Adrenal gland (tissue), 12 donors: ENCODE results near the gene RAD51B. TPM values are rescaled to one million over a fixed set of nuclear protein-coding genes. Genes with fewer than 3 reads are reported as not detected.
"Not testable (repeated sequence)": the region's sequence is repeated elsewhere in the genome, so short reads cannot be mapped to it uniquely, and the experiment has no call there.

Source experiments
- DNase-seq, 7 donors: peaks; one replicate each; pipeline ENCODE4 v3.0.0-alpha.2; 2019 to 2020
- H3K27ac ChIP-seq, 5 donors: fragments of 200-600 bp; sonication (generic) in 4 of 5; 1 replicate in 3 of 5; 2 replicates in 2 of 5; pipeline versions ENCODE4 v1.5.1 to v1.8.0; 2016 to 2020; ENCODE audit warnings: mild to moderate bottlenecking in 1 of 5
- H3K27me3 ChIP-seq: fragments of 200-600 bp; 2 replicates; pipeline ENCODE4 v1.8.0; 2021
- H3K36me3 ChIP-seq, 2 donors: fragments of 200-600 bp; replicated peaks in 1 of 2; 1 replicate in 1 of 2; 2 replicates in 1 of 2; pipeline versions ENCODE4 v1.5.1 to v1.8.0; 2018 to 2022
- H3K4me1 ChIP-seq, 2 donors: fragments of 200-600 bp; replicated peaks in 1 of 2; 1 replicate in 1 of 2; 2 replicates in 1 of 2; pipeline versions ENCODE4 v1.5.1 to v1.8.0; 2018 to 2021
- H3K4me3 ChIP-seq, 4 donors: fragments of 200-600 bp; sonication (generic) in 3 of 4; one replicate each; pipeline ENCODE4 v1.5.1; 2016 to 2018
- H3K9me3 ChIP-seq, 3 donors: fragments of 200-600 bp; sonication (generic) in 1 of 3; replicated peaks in 1 of 3; 1 replicate in 2 of 3; 2 replicates in 1 of 3; pipeline versions ENCODE4 v1.5.1 to v1.8.0; 2016 to 2021
- CTCF ChIP-seq, 6 experiments: fragments of 450-650 bp in 4 of 6; fragments of 200-600 bp in 2 of 6; sonication (generic) in 1 of 6; IDR thresholded peaks; 1 replicate in 5 of 6; 2 replicates in 1 of 6; pipeline versions ENCODE4 v1.5.1 to v1.8.0; 2016 to 2021; ENCODE audit warnings: antibody characterized with exemption in 6 of 6, mild to moderate bottlenecking in 2 of 6, moderate library complexity in 1 of 6
- POLR2A ChIP-seq, 2 donors: fragments of 450-650 bp; IDR thresholded peaks; one replicate each; pipeline ENCODE4 v1.6.1; 2017; ENCODE audit warnings: antibody characterized with exemption in 2 of 2, mild to moderate bottlenecking in 2 of 2, moderate library complexity in 1 of 2
- WGBS, 4 donors: extraction: QIAGEN DNeasy Blood & Tissue Kit in 2 of 4; methylation state at CpG; one replicate each; pipeline versions ENCODE4 v1.1.5 to v1.1.7; 2013 to 2017; 5-methylcytosine and 5-hydroxymethylcytosine counted together
- intact Hi-C, 2 donors: fragments of 100-400 bp; cut with DNase I; formaldehyde crosslinking; loops; one replicate each; pipeline versions ENCODE4 v1.14.1 to v1.15.0; 2022 to 2023
- polyA plus RNA-seq, 3 donors: library from polyadenylated mRNA; stranded (reverse); fragments of 200-250 nt in 2 of 3; fragments of 350-450 nt in 1 of 3; fragmentation: Illumina TruSeq in 1 of 3; extraction: RNeasy Lipid Tissue Mini Kit (QIAGEN cat#74804) in 1 of 3; gene quantifications; one replicate each; pipeline ENCODE4 v1.2.3, GENCODE V29; 2013 to 2014
- total RNA-seq, 9 donors: library from RNA; depleted of rRNA in 4 of 9; stranded (reverse); fragments of >200 nt in 4 of 9; fragments of 120-200 nt in 1 of 9; fragmentation: NEBNext Ultra II Directional in 1 of 9; extraction: Animal tissue kit (Norgen Biotek cat#: 25700) in 1 of 9; gene quantifications; one replicate each; pipeline versions ENCODE4 v1.1.0 to v1.2.4, GENCODE V29; 2013 to 2023
- donor health status: healthy with polysubstance abuse.
- donor health status: Bipolar disorder and iron deficiency.
- donor health status: DM: yes; HTN: yes; CAD: no.
- donor health status: DM: no; HTN: no; CAD: no.
- donor health status: DM: no; HTN: no; CAD: no.
- donor health status: DM: yes; HTN: yes; CAD: no.

RAD51B gene
- total and polyA plus RNA-seq, 12 donors = 2.3 to 24.6 (median 12.4) TPM

DNA sequence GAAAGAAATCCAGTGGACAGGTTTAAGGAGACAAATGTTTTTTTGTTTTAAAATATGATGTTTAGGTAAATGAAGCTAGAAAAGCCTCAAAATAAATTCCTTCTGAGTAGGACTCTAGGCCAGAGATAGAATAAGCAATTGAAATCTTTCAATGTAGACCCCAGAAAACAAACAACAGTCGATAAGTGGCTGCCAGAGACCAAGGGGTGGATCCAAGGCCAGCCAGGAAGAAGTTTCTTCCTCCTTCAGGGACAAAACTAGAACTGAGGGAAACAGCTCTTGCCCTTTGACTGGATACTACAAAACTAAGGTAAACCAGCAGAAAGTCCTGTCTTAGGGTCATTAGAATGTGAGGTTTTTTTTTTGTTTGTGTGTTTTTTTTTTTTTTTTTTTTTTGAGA, 481.6 kb downstream of the RAD51B start:
- Histone ChIP-seq H3K4me3 (no peak overlapping the region), H3K9me3 (no peaks in the 10 kb centered on the region), H3K27me3 (no peaks in the 10 kb centered on the region), H3K27ac (no peak overlapping the region), H3K36me3 (no peaks in the 10 kb centered on the region), H3K4me1 (peaks cover 0 to 14% of the 10 kb centered on the region in 2 donors)
- no peak for DNase-seq
- intact Hi-C loops = loop anchor here in 1 of 2 donors (10.0 kb wide), 1 partner anchor 74 kb away; no protein-coding TSS in a partner anchor
- no peak for TF ChIP-seq POLR2A (IDR thresholded peaks at IDR 0.05)
- 42 to 69% (median 62%) methylated on average over 1 of the region's 1 CpG for WGBS, 4 donors

DNA sequence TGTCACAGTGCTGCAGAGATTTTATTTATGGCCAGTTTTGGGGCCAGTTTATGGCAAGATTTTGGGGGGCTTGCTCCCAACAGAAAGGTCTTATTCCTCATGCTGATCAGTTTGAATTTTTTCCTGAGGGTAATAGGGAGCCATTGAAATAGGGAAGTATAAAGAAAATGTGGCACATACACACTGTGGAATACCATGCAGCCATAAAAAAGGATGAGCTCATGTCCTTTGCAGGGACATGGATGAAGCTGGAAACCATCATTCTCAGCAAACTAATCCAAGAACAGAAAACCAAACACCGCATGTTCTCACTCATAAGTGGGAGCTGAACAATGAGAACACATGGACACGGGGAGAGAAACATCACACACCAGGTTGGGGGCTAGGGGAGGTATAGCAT, 483.4 kb downstream of the RAD51B start:
- H3K36me3 ChIP-seq, DNase-seq, H3K9me3 ChIP-seq, H3K27me3 ChIP-seq, H3K27ac ChIP-seq, H3K4me1 ChIP-seq, H3K4me3 ChIP-seq: not testable (repeated sequence)
- intact Hi-C loops = loop anchor here in 1 of 2 donors (10.0 kb wide), 1 partner anchor 72 kb away; no protein-coding TSS in a partner anchor
- 95 to 100% (median 96%) methylated on average over 2 of the region's 2 CpGs for WGBS, 4 donors

GRCh38 chr14:68305738-68306137, 486.2 kb downstream of the RAD51B start:
- peaks cover 0 to 31% of the 10 kb centered on the region in 2 donors for H3K4me1 ChIP-seq
- no peak for DNase-seq
- H3K36me3 ChIP-seq = no peaks in the 10 kb centered on the region
- no peak overlapping the region for H3K4me3 ChIP-seq
- WGBS, 4 donors = 82 to 96% (median 88%) methylated on average over 4 of the region's 4 CpGs
- TF ChIP-seq POLR2A (IDR thresholded peaks at IDR 0.05) = no peak
- no peak for TF ChIP-seq CTCF (IDR thresholded peaks at IDR 0.05)
- no peak overlapping the region for H3K27ac ChIP-seq
- H3K9me3 ChIP-seq = no peaks in the 10 kb centered on the region
- intact Hi-C loops = loop anchor here in 1 of 2 donors (10.0 kb wide), 1 partner anchor 69 kb away; no protein-coding TSS in a partner anchor
- H3K27me3 ChIP-seq = no peaks in the 10 kb centered on the region

- Histone ChIP-seq H3K27me3 (no peaks in the 10 kb centered on the region), H3K4me3 (no peak overlapping the region), H3K27ac (no peak overlapping the region), H3K9me3 (no peaks in the 10 kb centered on the region), H3K36me3 (no peaks in the 10 kb centered on the region), H3K4me1 (peaks cover 0 to 31% of the 10 kb centered on the region in 2 donors)
- intact Hi-C loops = loop anchor here in 1 of 2 donors (10.0 kb wide), 1 partner anchor 68 kb away; no protein-coding TSS in a partner anchor
- 87 to 91% (median 90%) methylated on average over 4 of the region's 4 CpGs for WGBS, 4 donors
- DNase-seq = no peak
- TF ChIP-seq CTCF (IDR thresholded peaks at IDR 0.05) (no peak), POLR2A (IDR thresholded peaks at IDR 0.05) (no peak)
Measured at GRCh38 chr14:68306265-68306933, 486.8 kb downstream of the RAD51B start.

DNA sequence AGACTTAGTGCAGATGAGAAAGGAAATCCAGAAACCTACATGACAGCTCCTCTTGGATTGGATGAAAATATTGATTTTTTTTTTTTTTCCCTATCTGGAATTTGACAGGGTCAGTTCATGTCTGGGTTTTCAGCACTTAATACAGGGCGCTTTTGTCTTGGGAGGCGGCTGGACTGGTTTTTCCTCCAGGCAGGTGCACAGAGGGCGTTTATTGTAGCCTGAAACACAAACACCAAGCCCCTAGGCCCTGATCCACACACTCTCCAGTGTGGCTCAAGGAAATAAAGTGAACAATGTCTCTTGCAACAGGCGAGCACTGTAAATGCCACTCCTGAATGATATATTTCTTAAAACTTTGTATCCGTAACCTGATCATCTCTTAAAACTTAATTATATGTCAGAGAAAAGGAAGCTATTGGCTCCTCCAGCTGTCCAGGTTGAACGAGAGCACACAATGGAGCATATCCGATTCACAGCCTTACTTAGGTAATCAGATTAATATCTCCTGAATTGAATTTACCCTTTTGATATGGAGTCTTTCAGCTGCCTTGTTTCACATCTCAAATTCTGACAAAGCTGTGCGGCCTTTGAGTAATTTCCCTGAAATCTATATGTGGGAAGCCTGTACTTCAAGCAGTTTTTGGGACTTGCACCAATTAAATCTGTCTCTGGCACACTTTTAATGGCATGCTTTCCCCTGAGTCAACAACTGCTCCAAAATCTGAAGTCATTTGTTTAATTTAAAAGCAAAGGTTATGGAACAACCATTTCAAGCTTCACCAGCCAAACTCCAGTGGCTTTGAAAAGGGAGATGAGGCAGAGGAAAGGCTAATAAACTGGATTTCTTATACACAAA, 487.6 kb downstream of the RAD51B start:
- no peaks in the 10 kb centered on the region for H3K9me3 ChIP-seq
- no peak overlapping the region for H3K4me3 ChIP-seq
- TF ChIP-seq POLR2A (IDR thresholded peaks at IDR 0.05) (no peak), CTCF (IDR thresholded peaks at IDR 0.05) (no peak)
- no peaks in the 10 kb centered on the region for H3K36me3 ChIP-seq
- H3K27ac ChIP-seq = peak overlapping the region in 1 of 5 donors; percentile 12
- intact Hi-C loops = loop anchor here in 1 of 2 donors (10.0 kb wide), 1 partner anchor 68 kb away; no protein-coding TSS in a partner anchor
- no peak for DNase-seq
- H3K4me1 ChIP-seq = peaks cover 0 to 31% of the 10 kb centered on the region in 2 donors
- 89 to 99% (median 91%) methylated on average over 8 of the region's 8 CpGs for WGBS, 4 donors
- H3K27me3 ChIP-seq = no peaks in the 10 kb centered on the region
